Aorta (tissue), 5 donors: Measurements from ENCODE around the gene MON1B. TPM values are rescaled to one million over a fixed set of nuclear protein-coding genes. Genes with fewer than 3 reads are reported as not detected.

Experiments
- ATAC-seq: fragments of 200-7000 bp; cut with Tn5 transposase; one replicate; pipeline ENCODE4 v1.9.1; 2022; ENCODE audit warnings: moderate library complexity; ENCODE audit not compliant: low FRiP score
- DNase-seq, 2 donors: peaks; one replicate each; pipeline ENCODE4 v3.0.0-alpha.2; 2020
- H3K27ac ChIP-seq, 2 donors: one replicate each; pipeline ENCODE4 v1.5.1; 2013; ENCODE audit warnings: low read length in 2 of 2, mild to moderate bottlenecking in 2 of 2, moderate library complexity in 2 of 2, control low read depth in 1 of 2, inconsistent platforms in 1 of 2, low read depth in 1 of 2
- H3K27me3 ChIP-seq, 2 donors: one replicate each; pipeline ENCODE4 v1.6.1; 2013; ENCODE audit warnings: control low read depth in 1 of 2, low read length in 1 of 2, mild to moderate bottlenecking in 1 of 2, moderate library complexity in 1 of 2; ENCODE audit not compliant: insufficient read depth in 2 of 2, control insufficient read depth in 1 of 2
- H3K36me3 ChIP-seq, 2 donors: one replicate each; pipeline ENCODE4 v1.6.1; 2013; ENCODE audit warnings: control low read depth in 1 of 2, low read length in 1 of 2, mild to moderate bottlenecking in 1 of 2; ENCODE audit not compliant: insufficient read depth in 2 of 2, control insufficient read depth in 1 of 2
- H3K4me1 ChIP-seq, 2 donors: one replicate each; pipeline ENCODE4 v1.6.1; 2013; ENCODE audit warnings: low read length in 2 of 2, control low read depth in 1 of 2, mild to moderate bottlenecking in 1 of 2, moderate library complexity in 1 of 2; ENCODE audit not compliant: insufficient read depth in 2 of 2, control insufficient read depth in 1 of 2
- H3K4me3 ChIP-seq, 2 donors: one replicate each; pipeline ENCODE4 v1.5.1; 2013; ENCODE audit warnings: low read length in 2 of 2, control low read depth in 1 of 2, mild to moderate bottlenecking in 1 of 2
- H3K9me3 ChIP-seq: one replicate; pipeline ENCODE4 v1.6.1; 2013; ENCODE audit warnings: mild to moderate bottlenecking, low read length; ENCODE audit not compliant: control insufficient read depth
- WGBS, 2 donors: extraction: QIAGEN DNeasy Blood & Tissue Kit; methylation state at CpG; one replicate each; pipeline ENCODE4 v1.1.7; 2013; 5-methylcytosine and 5-hydroxymethylcytosine counted together
- intact Hi-C, 2 donors: fragments of 100-400 bp; cut with DNase I; formaldehyde crosslinking; loops; one replicate each; pipeline versions ENCODE4 v1.14.2 to v1.15.0; 2022
- polyA plus RNA-seq, 2 donors: library from polyadenylated mRNA; stranded (reverse); fragments of 200-250 nt; gene quantifications; one replicate each; pipeline ENCODE4 v1.2.3, GENCODE V29; 2013
- total RNA-seq, 2 donors: library from RNA; stranded (reverse); fragmentation: NEBNext Ultra II Directional; extraction: Animal tissue kit (Norgen Biotek cat#: 25700); gene quantifications; one replicate each; pipeline ENCODE4 v1.2.1, GENCODE V29; 2021
- donor health status: healthy with polysubstance abuse.
- donor health status: Bipolar disorder and iron deficiency.
- donor health status: DM: no; HTN: no; CAD: no.
- donor health status: DM: no; HTN: no; CAD: no.
- donor health status: DM: yes; HTN: yes; CAD: no.

The MON1B gene
- total and polyA plus RNA-seq, 4 donors: 10.6 to 47.1 (median 34.0) TPM

GRCh38 chr16:77191259-77191969 is 424 bp downstream of the MON1B start:
- peaks cover 0 to 11% of the 10 kb centered on the region in 2 donors for H3K36me3 ChIP-seq
- H3K4me1 ChIP-seq: no peaks in the 10 kb centered on the region
- ATAC-seq: peak; percentile 2
- no peaks in the 10 kb centered on the region for H3K9me3 ChIP-seq
- peak overlapping the region; percentile 61 to 84 for H3K4me3 ChIP-seq
- peak overlapping the region; percentile 90 to 99 for H3K27ac ChIP-seq
- intact Hi-C loops: no loop called here
- WGBS, 2 donors: 5% methylated on average over 24 of the region's 24 CpGs
- no peaks in the 10 kb centered on the region for H3K27me3 ChIP-seq
- DNase-seq: peak in 1 of 2 donors; percentile 83

GRCh38 chr16:77193377-77193776 is 2.4 kb downstream of the MON1B start:
- H3K36me3 ChIP-seq: peaks cover 0 to 18% of the 10 kb centered on the region in 2 donors
- H3K27me3 ChIP-seq: no peaks in the 10 kb centered on the region
- intact Hi-C loops: no loop called here
- no peaks in the 10 kb centered on the region for H3K4me1 ChIP-seq
- no peak for DNase-seq
- no peak for ATAC-seq
- no peak overlapping the region for H3K4me3 ChIP-seq
- 97 to 98% methylated on average over 12 to 13 of the region's 13 CpGs for WGBS, 2 donors
- no peak overlapping the region for H3K27ac ChIP-seq
- no peaks in the 10 kb centered on the region for H3K9me3 ChIP-seq

DNA sequence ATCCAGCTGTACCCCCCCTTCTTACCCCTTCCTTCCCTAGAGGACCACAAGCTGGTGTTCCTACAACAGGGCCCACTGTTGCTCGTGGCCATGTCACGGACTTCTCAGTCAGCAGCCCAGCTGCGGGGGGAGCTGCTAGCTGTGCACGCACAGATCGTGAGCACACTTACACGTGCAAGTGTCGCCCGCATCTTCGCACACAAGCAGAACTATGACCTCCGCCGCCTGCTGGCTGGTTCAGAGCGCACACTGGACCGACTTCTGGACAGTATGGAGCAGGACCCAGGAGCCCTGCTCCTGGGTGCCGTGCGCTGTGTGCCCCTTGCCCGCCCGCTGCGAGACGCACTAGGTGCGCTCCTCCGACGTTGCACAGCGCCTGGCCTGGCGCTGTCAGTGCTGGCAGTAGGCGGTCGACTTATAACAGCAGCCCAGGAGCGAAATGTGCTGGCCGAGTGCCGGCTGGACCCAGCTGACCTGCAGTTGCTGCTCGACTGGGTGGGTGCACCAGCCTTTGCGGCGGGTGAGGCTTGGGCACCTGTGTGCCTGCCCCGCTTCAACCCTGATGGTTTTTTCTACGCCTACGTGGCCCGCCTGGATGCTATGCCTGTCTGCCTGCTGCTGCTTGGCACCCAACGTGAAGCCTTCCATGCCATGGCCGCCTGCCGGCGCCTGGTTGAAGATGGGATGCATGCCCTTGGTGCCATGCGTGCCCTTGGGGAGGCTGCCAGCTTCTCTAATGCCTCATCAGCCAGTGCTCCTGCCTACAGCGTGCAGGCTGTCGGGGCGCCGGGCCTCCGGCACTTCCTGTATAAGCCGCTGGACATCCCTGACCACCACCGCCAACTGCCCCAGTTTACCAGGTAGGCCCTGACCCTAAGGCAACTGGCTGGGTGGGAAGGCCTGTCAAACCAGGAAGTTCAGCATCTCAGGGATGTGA is 3.6 kb downstream of the MON1B start:
- intact Hi-C loops: no loop called here
- Histone ChIP-seq H3K27ac (no peak overlapping the region), H3K9me3 (no peaks in the 10 kb centered on the region), H3K4me3 (no peak overlapping the region), H3K36me3 (peaks cover 0 to 18% of the 10 kb centered on the region in 2 donors), H3K4me1 (no peaks in the 10 kb centered on the region), H3K27me3 (no peaks in the 10 kb centered on the region)
- ATAC-seq (no peak), DNase-seq (no peak)
- WGBS, 2 donors: 94 to 96% methylated on average over 47 to 48 of the region's 48 CpGs

DNA sequence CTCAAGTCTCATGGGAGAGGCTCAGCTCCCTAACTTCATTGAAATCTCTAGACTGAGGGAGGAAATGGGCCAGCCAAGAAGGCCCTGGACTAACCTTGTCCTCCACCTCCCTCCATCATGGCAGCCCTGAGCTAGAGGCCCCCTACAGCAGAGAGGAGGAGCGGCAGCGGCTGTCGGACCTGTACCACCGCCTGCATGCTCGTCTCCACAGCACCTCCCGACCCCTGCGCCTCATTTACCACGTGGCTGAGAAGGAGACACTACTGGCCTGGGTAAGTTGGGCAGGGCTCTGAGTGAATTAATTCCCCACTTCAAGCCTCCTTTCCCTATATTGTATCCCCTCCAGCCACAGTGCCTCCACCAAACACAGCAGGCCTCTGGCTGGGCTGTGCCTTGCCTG is 4.4 kb downstream of the MON1B start:
- no peaks in the 10 kb centered on the region for H3K9me3 ChIP-seq
- WGBS, 2 donors: 80 to 85% methylated on average over 8 of the region's 8 CpGs
- intact Hi-C loops: no loop called here
- ATAC-seq (no peak), DNase-seq (no peak)
- no peaks in the 10 kb centered on the region for H3K27me3 ChIP-seq
- no peaks in the 10 kb centered on the region for H3K4me1 ChIP-seq
- no peak overlapping the region for H3K27ac ChIP-seq
- no peak overlapping the region for H3K4me3 ChIP-seq
- H3K36me3 ChIP-seq: peaks cover 0 to 18% of the 10 kb centered on the region in 2 donors

DNA sequence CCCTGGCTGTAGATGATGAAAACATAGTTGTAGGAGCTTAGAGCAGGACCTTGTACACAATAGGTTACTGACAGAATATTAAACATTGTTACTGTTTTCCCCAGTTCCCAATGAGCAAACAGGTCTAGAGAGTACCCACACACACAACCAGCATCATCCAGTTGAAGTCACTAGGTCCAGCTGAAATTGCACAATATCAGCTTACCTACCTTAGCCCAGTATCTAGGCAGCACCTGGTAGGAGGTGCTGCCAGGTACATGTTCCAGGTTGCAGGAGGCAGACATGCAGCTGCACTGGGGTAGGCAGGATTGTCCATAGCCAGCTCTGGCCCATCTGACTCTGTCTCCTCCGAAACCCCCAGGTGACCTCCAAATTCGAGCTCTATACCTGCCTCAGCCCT is 6.8 kb downstream of the MON1B start:
- ATAC-seq (no peak), DNase-seq (no peak)
- intact Hi-C loops: no loop called here
- Histone ChIP-seq H3K4me3 (no peak overlapping the region), H3K4me1 (no peaks in the 10 kb centered on the region), H3K36me3 (peaks cover 0 to 18% of the 10 kb centered on the region in 2 donors), H3K9me3 (no peaks in the 10 kb centered on the region), H3K27ac (no peak overlapping the region), H3K27me3 (no peaks in the 10 kb centered on the region)
- 93 to 97% methylated on average over 2 of the region's 2 CpGs for WGBS, 2 donors

GRCh38 chr16:77199211-77199610 is 8.2 kb downstream of the MON1B start, which contains the start of gene SYCE1L:
TSS of gene SYCE1L (plus strand) at chr16:77199408. CDS start at chr16:77199452, 44 bp downstream.
- intact Hi-C loops: no loop called here
- Histone ChIP-seq H3K27ac (no peak within 1 kb of the TSS), H3K27me3 (no peaks in the 10 kb centered on the region), H3K4me3 (no peak within 1 kb of the TSS), H3K4me1 (no peaks in the 10 kb centered on the region), H3K9me3 (no peaks in the 10 kb centered on the region), H3K36me3 (peaks cover 0 to 18% of the 10 kb centered on the region in 2 donors)
- no peak for DNase-seq
- ATAC-seq: no peak
- WGBS, 2 donors: 93 to 95% methylated on average over 18 of the region's 18 CpGs

- no peak for ATAC-seq
- no peak for DNase-seq
- no peak overlapping the region for H3K4me3 ChIP-seq
- no peaks in the 10 kb centered on the region for H3K36me3 ChIP-seq
- intact Hi-C loops: no loop called here
- WGBS, 2 donors: 76 to 87% methylated on average over 2 of the region's 2 CpGs
- no peaks in the 10 kb centered on the region for H3K27me3 ChIP-seq
- H3K27ac ChIP-seq: no peak overlapping the region
- no peaks in the 10 kb centered on the region for H3K4me1 ChIP-seq
- no peaks in the 10 kb centered on the region for H3K9me3 ChIP-seq
These were observed 15.5 kb downstream of the MON1B start for GRCh38 chr16:77206533-77206932.

- no peak overlapping the region for H3K27ac ChIP-seq
- DNase-seq: no peak
- intact Hi-C loops: no loop called here
- no peaks in the 10 kb centered on the region for H3K27me3 ChIP-seq
- no peaks in the 10 kb centered on the region for H3K4me1 ChIP-seq
- ATAC-seq: no peak
- 51 to 57% methylated on average over 5 of the region's 5 CpGs for WGBS, 2 donors
- H3K36me3 ChIP-seq: no peaks in the 10 kb centered on the region
- no peaks in the 10 kb centered on the region for H3K9me3 ChIP-seq
- H3K4me3 ChIP-seq: no peak overlapping the region
These were observed 16.0 kb downstream of the MON1B start for GRCh38 chr16:77207030-77207429.
